Uterus (tissue), 4 donors: ENCODE results near the gene DAG1. TPM values are rescaled to one million over a fixed set of nuclear protein-coding genes. Genes with fewer than 3 reads are reported as not detected.

Source experiments
- DNase-seq, 2 donors: peaks; one replicate each; pipeline ENCODE4 v3.0.0-alpha.2; 2019 to 2020
- H3K27ac ChIP-seq, 2 donors: fragments of 200-600 bp; sonication (generic); 1 replicate in 1 of 2; 2 replicates in 1 of 2; pipeline ENCODE4 v1.5.1; 2016 to 2018
- H3K27me3 ChIP-seq, 2 donors: fragments of 200-600 bp; sonication (generic); one replicate each; pipeline ENCODE4 v1.5.1; 2018 to 2019; ENCODE audit warnings: control low read depth in 1 of 2
- H3K36me3 ChIP-seq, 2 donors: fragments of 200-600 bp; sonication (generic); one replicate each; pipeline ENCODE4 v1.5.1; 2019; ENCODE audit warnings: control low read depth in 1 of 2
- H3K4me1 ChIP-seq, 2 donors: fragments of 200-600 bp; sonication (generic); one replicate each; pipeline ENCODE4 v1.5.1; 2018 to 2019; ENCODE audit warnings: control low read depth in 1 of 2
- H3K4me3 ChIP-seq, 2 donors: fragments of 200-600 bp; sonication (generic); 1 replicate in 1 of 2; 2 replicates in 1 of 2; pipeline ENCODE4 v1.5.1; 2018 to 2019; ENCODE audit warnings: mild to moderate bottlenecking in 1 of 2
- H3K9me3 ChIP-seq, 2 donors: fragments of 200-600 bp; sonication (generic); one replicate each; pipeline ENCODE4 v1.5.1; 2019; ENCODE audit warnings: control low read depth in 1 of 2
- POLR2A ChIP-seq, 2 donors: fragments of 450-650 bp; IDR thresholded peaks; one replicate each; pipeline ENCODE4 v1.6.1; 2016; ENCODE audit warnings: antibody characterized with exemption in 2 of 2, mild to moderate bottlenecking in 1 of 2, moderate library complexity in 1 of 2
- intact Hi-C: fragments of 100-400 bp; cut with DNase I; formaldehyde crosslinking; loops from one replicate; pipeline ENCODE4 v1.15.1; 2023; ENCODE audit warnings: low total_unique reads
- total RNA-seq, 4 donors: library from RNA; depleted of rRNA in 3 of 4; stranded (reverse); fragments of >200 nt in 3 of 4; gene quantifications; one replicate each; pipeline versions ENCODE4 v1.1.0 to v1.2.4, GENCODE V29; 2014 to 2023
- TF ChIP-seq, protein P1 (sequence below), 4 experiments: fragments of 200-600 bp in 2 of 4; fragments of 450-650 bp in 2 of 4; sonication (generic) in 2 of 4; IDR thresholded peaks; one replicate each; pipeline ENCODE4 v1.5.1; 2016 to 2019; ENCODE audit warnings: antibody characterized with exemption in 4 of 4, mild to moderate bottlenecking in 2 of 4, moderate library complexity in 1 of 4
- donor health status: DM: yes; HTN: yes; CAD: no.

DAG1 gene
- total RNA-seq, 4 donors from 2014 or later, result 34.3 to 76.4 (median 48.1) TPM

DNA sequence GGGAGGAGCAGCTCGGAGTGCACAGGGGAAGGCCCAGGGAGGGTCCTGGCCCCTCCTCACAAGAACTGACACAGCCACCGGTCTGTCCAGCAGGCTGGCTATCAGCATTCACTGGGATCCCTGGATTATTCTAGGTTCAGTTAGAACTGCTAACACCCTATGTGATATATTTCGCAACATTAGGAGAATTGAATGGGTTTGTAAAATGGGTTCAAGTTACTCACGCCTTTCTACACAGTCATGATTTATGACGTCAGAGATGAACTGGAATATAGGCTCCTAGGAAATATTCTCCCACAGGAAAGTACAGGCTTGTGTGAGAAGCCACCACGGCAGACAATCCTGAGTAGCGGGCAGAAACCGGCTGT lies 83.2 kb downstream of the DAG1 start:
- peak overlapping the region in 1 of 2 donors; percentile 54 for H3K4me3 ChIP-seq
- intact Hi-C loops, result no loop called here
- no peak overlapping the region for H3K27ac ChIP-seq

DNA sequence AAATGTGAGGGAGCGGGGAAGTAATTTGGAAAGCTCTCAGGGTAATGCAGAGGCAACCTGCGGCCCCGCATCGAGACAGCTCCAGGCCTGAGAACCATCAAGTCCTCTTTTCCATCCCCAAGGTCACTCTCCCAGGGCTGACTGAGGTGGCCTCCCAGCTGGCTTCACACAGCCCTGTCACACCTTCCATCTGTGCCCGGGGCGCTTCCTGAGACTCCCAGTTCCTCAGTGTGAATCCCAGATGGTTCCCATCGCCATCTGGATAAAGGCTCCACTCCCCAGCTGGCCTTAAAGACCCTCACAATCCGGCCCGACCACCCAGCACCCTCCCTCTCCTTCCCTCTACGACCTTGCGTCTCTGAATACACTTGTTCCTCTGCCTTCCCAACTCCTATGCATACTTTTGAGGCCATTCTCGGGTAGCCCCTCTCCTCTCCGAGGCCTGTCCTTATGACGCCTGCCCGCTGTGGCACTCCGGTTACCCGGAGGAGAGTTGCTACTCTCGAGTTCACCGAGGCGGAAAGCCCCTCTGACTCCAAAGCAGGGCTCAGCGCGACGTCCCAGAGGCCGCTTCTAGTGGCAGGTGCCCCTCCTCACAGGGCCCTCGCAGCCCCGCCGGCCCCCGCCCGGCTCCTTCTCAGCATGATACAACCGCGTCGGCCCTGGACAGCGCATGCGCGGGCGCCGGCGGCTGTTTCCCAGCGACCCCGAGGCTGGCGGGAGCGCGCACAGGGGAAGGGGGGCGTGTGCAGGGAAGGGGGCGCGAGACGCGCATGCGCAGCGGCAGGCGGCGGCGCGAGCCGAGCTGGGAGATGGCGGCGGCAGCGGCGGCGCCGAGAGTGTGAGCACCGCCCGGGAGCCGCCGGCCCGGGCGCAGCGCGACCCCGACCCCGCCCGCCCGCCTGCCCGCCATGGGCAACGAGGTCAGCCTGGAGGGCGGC lies 83.9 kb downstream of the DAG1 start, which contains the start of gene BSN:
TSS of gene BSN (plus strand) at position 786 of the 941 bp plus-strand sequence. CDS start at position 912, 126 bp downstream.
- peak; percentile 90 to 92 for DNase-seq
- Histone ChIP-seq H3K4me3 (peak within 1 kb of the TSS; percentile 54 to 93), H3K4me1 (no peaks in the 10 kb centered on the region), H3K9me3 (no peaks in the 10 kb centered on the region), H3K36me3 (no peaks in the 10 kb centered on the region), H3K27ac (peak within 1 kb of the TSS; percentile 58 to 79), H3K27me3 (no peaks in the 10 kb centered on the region)
- intact Hi-C loops, result no loop called here
- TF ChIP-seq, protein P1, sequence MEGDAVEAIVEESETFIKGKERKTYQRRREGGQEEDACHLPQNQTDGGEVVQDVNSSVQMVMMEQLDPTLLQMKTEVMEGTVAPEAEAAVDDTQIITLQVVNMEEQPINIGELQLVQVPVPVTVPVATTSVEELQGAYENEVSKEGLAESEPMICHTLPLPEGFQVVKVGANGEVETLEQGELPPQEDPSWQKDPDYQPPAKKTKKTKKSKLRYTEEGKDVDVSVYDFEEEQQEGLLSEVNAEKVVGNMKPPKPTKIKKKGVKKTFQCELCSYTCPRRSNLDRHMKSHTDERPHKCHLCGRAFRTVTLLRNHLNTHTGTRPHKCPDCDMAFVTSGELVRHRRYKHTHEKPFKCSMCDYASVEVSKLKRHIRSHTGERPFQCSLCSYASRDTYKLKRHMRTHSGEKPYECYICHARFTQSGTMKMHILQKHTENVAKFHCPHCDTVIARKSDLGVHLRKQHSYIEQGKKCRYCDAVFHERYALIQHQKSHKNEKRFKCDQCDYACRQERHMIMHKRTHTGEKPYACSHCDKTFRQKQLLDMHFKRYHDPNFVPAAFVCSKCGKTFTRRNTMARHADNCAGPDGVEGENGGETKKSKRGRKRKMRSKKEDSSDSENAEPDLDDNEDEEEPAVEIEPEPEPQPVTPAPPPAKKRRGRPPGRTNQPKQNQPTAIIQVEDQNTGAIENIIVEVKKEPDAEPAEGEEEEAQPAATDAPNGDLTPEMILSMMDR (IDR thresholded peaks at IDR 0.05), result peak in 1 of 4 experiments; percentile 35
- peak in 1 of 2 donors; percentile 43 for TF ChIP-seq POLR2A (IDR thresholded peaks at IDR 0.05)

More for the DNA sequence above, 83.2 kb downstream of the DAG1 start:
- H3K4me1 ChIP-seq, result no peaks in the 10 kb centered on the region
- no peaks in the 10 kb centered on the region for H3K27me3 ChIP-seq
- H3K9me3 ChIP-seq, result no peaks in the 10 kb centered on the region
- no peak for TF ChIP-seq POLR2A (IDR thresholded peaks at IDR 0.05)
- TF ChIP-seq, protein P1 (IDR thresholded peaks at IDR 0.05), result no peak
- DNase-seq, result no peak
- H3K36me3 ChIP-seq, result no peaks in the 10 kb centered on the region

DNA sequence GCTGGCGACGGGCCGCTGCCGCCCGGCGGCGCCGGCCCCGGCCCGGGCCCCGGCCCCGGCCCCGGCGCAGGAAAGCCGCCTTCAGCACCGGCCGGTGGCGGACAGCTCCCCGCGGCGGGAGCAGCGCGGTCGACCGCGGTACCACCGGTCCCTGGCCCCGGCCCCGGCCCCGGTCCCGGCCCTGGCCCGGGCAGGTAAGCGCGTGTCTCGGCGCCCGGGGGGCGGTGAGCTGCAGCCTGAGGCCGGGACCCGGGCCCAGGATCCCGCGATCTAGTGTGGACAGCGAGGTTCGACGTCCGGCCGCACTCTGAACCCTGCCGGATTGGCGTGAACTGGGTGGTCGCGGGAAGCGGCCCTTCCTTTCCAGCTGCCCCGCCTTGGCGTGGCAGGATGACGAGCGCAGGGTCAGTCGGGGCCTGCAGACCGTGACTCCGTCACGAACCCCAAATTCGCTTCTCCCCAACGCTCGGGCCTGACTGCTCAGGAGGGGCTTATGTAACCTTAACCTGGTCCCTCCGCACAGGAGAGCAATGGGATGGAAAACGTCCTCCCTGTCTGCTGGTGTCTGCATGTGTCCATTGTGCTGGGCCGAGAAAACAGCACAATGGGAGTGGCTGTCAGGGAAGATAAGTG lies 84.7 kb downstream of the DAG1 start:
- intact Hi-C loops, result no loop called here
- H3K27ac ChIP-seq, result peak overlapping the region in 1 of 2 donors; percentile 79
- H3K9me3 ChIP-seq, result no peaks in the 10 kb centered on the region
- H3K27me3 ChIP-seq, result no peaks in the 10 kb centered on the region
- no peak for DNase-seq
- TF ChIP-seq, protein P1 (IDR thresholded peaks at IDR 0.05), result no peak
- no peak for TF ChIP-seq POLR2A (IDR thresholded peaks at IDR 0.05)
- H3K4me1 ChIP-seq, result no peaks in the 10 kb centered on the region
- peak overlapping the region; percentile 32 to 93 for H3K4me3 ChIP-seq
- H3K36me3 ChIP-seq, result no peaks in the 10 kb centered on the region

DNA sequence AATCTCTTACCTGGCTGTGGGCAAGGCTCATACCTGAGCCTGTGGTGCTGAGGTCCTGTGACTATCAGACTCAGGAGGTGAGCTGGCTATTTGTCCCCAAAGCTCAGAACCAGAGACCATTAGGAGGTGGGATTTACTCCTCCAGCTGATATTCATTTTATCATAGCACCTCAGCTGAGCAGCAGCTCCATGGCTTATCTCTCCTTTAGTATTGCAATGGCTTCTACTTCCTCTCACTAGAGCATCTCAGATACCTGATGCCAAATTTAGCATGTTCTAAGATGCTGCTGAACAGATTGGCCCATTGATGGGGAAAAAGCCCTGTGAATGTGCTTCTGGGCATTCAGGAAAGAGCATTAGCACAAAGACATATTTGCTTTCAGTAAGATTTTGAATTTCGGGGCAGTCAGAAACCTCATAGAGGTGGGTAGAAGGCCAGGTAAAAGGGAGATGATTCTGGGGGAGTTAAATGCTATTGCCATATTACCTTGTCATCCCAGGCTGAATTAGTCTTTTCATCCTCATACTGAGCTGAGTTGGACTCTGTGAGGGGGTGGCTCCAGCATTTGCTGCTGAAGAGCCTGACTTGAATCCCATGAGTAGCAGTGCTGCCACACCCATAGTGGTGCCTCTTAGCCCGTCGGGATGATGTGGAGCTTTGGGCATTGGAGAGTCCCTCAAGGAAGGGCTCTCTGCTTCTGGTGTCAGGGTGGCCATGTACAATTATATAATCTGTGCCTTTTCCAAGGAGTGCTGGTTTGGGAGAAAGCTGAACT lies 86.6 kb downstream of the DAG1 start:
- no peaks in the 10 kb centered on the region for H3K4me1 ChIP-seq
- intact Hi-C loops, result no loop called here
- H3K9me3 ChIP-seq, result no peaks in the 10 kb centered on the region
- no peak overlapping the region for H3K27ac ChIP-seq
- no peak for DNase-seq
- TF ChIP-seq, protein P1 (IDR thresholded peaks at IDR 0.05), result no peak
- TF ChIP-seq POLR2A (IDR thresholded peaks at IDR 0.05), result no peak
- H3K27me3 ChIP-seq, result no peaks in the 10 kb centered on the region
- H3K36me3 ChIP-seq, result no peaks in the 10 kb centered on the region
- no peak overlapping the region for H3K4me3 ChIP-seq
